NCI-H2029 treated with DMSO at 0.1 percent for 48 hours (cell line): Measurements from ENCODE around the gene CAP2.

Experiments
- DNase-seq: peaks from one replicate; lab custom pipeline; 2025; lab: John Stamatoyannopoulos, UW

The CAP2 gene

DNA sequence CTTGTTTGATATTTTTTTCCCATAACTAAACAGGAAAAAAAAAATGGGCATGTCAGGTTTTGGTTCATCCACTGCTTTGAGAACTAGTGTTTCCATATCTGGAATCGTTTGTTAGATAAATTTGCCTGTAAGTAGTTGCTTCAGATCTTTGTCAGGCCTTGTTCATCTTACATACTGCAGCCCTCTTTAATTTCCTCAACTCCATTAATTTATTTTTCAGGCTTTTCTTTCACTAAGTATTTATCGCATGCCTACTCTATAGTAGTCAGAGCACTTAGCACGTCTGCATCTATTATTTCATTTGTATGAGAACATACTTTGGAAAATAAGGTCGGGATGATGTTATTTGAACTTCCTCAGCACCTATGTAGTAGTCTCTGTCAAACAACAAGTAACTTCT is 80.9 kb downstream of the CAP2 start:
- no peak for DNase-seq

DNA sequence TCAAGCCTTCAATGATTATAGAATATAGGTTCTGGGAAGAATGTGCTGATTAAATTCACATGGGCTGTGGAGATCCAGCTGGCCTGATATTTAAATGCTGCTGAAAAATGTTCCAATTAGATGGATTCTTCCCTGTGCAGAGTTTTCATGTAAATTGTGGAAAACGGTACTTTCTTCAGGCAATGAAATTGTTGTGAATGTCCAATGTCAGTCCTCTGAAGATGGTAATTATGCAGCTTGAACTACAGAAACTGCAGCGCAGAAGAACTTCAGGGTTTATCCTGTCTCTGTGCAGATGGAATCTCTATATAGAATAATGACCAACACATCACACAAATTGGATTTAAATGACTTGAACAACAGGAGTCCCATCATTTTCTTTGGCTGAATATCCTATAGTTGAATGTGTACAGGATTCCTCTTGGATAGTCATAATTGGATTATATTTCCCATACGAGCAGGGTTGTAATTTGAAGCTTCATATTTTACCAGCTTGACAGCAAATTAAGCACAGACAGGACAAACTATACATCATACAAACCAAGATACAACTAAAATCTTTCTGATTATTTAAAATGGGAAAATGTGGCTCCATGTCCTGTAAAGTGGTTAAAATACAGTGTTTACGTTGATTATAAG is 82.3 kb downstream of the CAP2 start:
- DNase-seq = no peak

DNA sequence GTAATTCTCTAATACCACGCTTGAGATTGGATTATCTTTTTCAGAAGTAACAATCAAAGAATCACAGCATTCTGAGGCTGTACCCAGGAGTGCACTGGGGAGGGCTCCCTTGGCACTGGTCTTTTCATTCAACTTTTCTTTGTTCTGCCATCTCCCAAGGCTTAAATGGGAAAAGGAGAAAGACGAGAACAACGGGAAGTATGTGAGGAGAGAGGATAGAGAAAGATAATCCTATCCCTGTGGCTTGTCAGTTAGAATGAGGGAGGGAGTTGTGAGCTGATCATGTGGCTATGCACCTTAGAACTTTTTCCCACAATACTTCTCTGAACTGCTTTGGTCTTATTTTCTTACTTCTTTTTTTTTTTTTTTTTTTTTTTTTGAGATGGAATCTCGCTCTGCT is 83.1 kb downstream of the CAP2 start:
- no peak for DNase-seq

DNA sequence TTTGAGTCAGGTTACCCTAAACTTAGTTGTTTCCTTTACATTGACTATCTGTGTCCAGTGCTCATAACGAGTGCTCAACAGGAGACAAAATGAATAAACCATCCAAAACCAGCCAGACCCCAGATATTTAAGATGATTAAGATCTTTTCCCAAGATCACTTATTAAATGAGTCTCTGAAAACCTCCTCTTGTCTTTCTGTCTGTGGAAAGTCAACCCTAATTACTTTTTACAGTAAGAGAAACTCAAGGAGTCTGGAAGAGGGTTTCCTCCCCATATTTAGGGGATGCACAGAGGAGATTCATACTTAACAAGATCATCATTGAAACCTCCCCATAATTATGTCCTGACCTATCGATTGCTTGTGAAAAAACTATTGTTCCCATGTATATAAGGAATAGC is 84.0 kb downstream of the CAP2 start:
- DNase-seq = no peak

DNA sequence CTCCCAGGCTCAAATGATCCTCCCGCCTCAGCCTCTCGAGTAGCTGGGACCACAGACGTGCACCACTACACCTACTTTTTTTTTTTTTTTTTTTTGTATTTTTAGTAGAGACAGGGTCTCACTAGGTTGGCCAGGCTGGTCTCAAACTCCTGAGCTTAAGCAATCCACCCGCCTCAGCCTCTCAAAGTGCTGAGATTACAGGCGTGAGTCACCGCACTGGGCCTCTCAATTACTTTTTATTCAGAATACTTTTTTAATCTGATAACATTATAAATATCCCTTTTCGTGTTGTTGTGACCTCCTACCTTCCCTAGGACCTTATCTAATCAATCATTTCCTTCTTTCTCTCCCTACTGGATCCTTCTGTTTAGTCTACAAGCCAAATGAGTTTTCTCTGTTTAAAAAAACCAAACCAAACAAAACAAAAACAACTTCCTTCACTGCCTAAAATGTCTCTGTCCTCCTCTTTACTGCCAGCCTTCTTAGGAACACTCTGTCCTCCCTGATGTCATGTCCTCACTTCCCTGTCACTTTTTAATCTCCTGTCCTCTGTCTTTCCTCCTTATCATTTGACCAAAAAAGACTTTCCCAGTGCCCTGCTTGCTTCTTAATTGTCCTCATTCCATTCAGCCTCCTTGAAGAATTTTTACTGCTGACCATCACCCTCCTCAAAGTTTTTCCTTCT is 85.0 kb downstream of the CAP2 start:
- no peak for DNase-seq

DNA sequence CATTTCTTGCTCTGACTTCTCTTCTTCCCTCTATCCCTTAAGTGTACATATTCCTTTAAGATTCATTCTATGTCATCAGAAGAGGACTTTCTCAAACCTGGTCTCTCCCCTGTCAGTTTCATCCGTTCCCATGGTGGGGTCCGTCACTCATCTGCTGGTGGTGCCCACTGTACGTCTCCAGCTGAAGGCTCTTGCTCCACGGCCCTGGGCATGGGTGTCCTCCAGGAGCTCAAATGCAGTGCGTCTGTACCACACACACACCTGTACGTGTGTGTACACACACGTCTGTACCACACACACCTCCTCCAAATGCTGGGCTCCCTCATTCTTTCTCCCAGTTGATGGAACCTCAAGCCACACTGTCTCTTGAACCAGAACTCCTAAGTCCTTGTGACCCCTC is 85.6 kb downstream of the CAP2 start:
- DNase-seq = no peak

DNA sequence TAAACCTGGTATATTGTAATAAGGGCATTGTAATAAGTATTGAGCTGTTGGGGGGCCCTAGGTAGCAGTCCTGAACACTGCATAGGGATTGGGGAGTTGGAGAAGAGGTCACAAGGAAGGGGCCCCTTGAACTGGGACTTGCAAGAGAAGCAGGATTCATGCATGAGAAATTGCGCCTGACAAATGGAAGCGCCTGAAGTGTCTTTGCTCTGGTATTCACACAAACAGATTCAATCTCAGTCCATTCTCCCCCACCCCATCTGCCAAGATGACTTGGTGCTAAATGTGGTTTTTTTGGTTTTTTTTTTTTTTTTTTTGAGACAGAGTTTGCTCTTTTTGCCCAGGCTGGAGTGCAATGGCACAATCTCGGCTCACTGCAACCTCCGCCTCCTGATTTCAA is 87.1 kb downstream of the CAP2 start:
- no peak for DNase-seq

DNA sequence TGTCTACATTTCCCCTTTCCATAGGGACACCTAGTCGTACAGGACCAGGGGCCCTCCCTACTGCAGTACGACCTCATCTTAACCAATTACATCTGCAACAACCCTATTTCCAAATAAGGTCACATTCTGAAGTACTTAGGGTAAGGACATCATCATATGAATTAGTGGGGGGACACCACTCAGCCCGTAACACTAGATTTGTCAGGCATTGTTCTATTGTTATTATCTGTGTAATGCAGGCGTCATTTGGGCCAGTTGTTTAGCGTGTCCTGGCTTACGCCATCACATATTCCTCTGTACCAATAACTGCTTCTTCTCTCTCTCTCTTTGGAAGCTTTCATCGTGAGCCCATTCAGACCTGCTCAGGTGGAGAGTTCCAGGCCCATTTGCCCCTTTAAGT is 89.3 kb downstream of the CAP2 start:
- no peak for DNase-seq

DNA sequence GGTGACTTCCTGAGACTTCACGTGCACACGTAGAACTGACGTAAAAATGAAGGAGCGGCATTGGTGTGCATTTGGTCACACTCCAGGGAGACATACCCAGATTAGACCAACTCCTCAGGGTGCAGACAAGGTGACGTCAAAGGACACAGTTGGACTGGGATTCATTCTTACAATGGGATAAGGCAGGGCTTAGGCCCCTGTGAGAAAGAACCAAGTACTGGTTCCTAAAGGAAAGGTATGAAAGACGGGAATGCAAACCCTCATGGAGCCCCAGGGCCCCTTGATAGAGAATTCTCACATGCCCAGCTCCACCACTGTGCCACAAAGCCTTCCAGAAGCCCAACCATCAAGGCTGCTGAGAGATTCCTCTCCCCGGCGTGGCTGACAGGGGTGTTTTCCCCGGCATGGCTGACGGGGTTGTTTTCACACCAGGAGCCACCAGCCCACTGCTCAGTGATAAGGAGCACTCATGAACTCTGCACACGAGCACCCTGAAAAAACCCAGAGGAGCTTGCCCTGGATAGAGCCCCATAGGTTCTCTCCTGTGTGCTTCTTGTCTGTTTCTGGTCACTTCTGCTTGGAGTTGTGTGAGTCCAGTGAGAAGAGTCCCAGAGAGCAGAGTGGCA is 90.1 kb downstream of the CAP2 start:
- DNase-seq = no peak

DNA sequence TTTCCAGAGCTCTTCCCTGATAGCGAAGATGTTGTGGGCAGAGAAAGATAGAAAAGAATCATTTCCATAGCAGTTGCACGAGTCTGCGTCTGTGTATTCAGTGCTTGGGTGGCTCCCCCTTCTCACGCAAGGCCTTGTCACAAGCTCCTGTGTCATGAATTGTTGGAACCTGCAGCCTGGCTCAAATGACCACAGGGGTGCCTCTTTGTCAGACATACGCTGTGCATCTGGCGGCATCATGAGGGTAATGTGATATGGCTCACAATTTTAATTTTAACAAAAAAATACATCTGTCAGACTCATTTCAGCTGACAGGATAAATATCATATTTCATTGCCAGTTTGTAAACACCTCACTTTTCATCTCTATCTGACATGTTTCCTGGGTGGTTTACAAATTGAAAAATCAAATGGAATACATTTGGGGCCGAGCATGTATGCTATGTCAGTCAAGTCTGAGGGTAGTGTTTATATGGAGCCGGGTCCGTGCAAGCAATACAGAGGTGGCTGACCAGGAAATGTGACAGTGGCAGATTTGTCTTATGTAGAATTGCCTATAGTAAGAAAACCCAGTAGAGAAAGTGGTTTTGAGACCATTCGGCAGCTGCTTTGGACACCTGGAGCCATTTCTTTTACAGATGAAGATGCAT is 90.9 kb downstream of the CAP2 start:
- no peak for DNase-seq

DNA sequence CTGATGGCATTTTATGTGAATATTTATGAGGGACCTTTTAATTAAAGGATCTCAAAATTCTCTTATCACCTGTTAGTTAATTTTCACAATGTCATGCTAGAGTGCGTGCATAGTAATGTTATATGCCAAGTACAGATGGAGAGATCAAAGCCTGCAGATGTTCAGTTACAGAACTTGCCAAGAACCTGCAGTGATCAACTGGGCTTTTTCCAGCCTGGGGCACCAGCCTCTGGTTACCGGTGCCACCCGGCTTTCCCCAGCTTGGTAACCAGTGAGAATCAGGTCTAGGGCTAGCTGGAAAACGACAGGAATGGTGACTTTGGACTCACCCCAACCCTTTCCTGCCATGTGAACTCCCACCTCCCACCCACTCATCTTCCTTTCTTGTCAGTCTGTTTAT is 91.8 kb downstream of the CAP2 start:
- no peak for DNase-seq

DNA sequence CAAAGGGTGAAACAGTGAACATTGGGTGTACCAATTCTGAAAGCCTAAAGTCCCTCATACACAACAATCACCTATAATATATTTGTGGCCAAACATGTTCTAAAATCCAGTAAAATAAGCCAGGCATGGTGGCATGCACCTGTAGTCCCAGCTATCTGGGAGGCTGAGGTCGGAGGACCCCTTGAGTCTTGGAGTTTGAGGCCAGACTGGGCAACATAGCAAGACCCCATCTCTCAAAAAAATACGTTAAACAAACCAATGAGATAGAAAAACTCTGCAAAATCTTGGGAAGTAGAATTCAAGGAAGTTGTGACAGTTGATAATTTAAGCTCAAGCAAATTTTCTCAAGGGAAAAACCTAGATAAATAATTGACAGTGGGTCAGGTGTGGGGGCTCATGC is 92.6 kb downstream of the CAP2 start:
- DNase-seq = no peak

DNA sequence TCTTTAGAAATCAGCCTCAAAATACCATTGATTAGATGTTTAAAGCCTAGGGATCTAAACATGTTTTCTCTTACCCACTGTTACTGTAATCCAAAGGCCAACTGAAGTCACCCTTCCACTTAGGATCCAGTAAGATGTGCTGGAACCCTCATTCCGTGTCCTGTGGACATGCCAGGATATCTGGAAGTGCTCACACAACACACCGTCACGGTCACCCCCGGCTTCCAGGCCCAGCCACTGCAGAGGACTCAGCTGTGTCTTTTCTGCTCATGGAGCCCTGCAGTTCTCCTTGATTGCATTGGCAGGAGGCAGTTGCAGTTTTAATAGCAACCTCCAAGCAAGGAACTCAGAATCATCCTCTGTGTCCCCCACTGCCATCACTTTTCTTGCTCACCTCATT is 93.3 kb downstream of the CAP2 start:
- no peak for DNase-seq

DNA sequence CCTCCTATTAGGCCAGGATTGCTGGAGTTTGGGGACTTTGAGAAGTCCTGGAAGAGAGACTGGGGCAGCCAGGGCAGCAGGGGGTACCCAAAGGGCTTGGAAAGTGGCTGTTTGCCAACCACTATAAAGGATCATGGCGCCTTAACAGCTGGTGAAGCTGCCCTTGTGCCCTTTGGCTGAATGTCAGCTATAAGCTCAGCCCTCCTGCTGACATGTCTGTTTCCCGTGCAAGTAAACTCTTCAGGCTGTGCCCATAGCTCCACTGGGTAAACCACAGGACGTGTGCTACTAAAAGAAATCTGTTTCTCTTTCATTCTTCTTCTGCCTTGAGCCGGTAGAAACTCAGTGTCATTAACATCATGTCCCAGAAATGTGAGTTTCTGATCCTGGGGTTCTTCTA is 97.3 kb downstream of the CAP2 start:
- no peak for DNase-seq

DNA sequence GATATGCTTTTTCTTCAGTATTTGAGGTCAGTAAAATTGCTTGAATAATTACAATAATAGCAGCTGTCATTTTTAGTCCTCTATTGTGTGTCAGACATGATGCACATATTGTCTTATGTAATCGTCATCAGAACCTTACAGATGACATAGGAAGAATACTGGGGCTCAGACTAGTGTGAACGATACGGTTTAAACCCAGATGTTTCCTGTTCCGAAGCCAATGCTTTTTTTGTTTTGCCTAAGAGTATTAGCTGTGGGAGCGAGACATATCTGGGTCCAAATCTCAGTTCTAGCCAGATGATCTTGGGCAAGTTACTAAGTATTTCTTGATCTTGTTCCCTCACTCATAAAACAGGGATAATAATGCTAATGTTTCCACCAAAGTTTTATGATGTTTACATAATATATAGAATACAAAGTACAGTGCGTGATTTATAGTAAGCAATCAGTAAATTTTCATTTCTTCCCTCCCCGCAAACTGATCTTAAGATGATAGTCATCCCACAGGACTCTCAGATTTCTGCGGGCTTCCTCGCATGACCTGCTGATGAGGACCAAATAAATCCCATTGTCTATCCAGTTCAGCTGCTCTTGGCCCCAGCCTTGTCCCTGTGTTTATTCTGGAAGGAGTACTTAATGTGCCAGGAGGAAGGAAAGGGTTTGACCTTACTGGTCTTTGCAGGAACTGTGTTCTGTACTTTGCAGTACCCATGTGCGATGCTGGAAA is 98.2 kb downstream of the CAP2 start:
- no peak for DNase-seq

DNA sequence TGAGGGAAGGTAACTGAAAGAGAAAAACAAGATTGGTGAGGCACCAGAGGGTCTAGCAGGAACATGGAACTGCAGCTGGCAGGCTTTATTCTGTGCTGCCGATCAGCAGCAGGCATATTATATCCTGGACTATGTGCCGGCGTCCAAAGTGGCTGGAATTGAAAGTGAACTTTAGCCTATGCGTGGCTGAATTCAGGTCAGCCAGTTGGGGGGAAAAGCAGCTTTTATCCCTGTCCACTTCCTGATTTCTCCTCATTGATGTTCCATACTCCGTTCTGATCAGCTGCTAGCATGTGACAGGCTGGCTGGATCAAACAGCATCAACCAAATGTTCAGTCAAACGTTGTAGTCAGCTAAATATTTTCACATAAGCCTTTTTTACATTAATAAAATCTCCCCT is 99.0 kb downstream of the CAP2 start:
- DNase-seq = no peak

DNA sequence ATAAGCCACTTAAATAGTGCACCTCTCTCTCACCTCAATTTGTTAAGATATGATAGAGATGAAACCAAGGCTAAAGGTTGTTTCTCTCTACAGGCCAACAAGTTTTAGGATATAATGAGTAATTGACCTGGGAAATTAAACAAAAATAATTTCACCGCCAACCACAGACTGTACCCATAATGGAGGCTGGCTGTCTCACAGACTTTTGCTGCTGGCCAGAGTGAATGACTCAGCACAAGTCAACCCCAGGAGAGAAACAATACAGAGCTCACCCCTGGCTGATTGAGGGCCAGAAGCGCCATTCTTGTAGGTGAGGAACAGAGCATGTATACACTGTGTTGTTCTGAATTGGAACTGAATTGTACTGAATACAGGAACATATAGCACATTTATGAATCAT is 99.9 kb downstream of the CAP2 start:
- DNase-seq = no peak

DNA sequence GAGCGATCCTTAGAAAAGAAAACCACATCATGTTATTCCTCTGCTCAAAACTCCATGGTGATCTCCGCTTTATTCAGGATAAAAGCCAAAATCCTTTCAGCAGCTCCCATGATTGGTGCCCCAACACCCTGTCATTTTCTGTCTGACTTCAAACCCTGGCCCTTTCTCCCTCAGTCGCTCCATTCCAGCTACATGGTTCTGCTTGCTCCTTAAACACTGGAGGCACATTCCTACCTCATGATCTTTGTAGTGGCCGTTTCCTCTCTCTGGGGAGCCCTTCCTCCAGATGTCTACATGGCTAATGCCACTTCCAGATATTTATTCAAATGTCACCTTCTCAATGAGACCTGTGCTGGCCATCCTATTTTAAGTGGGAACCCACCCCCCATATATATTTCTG is 100.8 kb downstream of the CAP2 start:
- no peak for DNase-seq

DNA sequence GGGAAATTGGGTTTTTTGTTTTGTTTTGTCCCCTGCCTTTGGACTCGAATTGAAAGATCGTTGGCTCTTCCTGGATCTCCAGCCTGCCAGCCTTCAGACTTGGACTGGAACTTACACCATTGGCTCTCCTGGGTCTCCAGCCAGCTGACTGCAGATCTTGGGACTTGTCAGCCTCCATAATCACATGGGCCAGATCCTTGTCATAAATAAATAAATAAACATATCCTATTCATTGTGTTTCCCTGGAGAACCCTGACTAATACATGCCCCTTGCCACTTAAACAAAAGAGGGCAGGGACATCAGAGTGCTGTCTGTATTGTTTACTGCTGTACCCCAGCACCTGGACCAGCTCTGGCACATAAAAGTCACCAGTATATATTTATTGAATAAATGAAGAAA is 101.5 kb downstream of the CAP2 start:
- DNase-seq = no peak

DNA sequence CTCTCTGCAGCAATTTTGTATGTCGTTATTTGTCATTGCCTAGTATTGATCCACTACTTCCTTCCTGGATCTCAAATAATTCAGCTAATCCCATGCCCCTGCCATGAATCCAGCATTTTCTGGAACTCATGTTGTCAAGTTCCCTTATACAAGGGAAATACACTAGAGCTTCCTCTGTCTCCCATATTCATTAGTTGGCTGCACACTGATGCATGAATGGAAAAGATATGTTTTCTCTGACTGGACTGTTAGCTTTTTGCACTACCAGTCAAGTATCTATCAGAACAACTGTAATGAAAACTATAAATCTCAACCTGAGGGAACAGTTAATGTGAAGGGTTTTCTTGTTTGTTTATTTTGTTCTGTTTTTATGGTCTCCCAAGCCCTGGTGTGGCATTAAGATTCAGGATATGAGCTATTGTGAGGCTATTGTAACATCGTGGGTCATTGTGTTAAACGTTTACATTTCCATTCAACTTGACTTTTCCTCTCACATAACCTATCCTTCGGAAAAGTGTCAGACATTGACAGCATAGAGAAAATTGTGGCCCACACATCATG is 104.2 kb downstream of the CAP2 start:
- DNase-seq = no peak

DNA sequence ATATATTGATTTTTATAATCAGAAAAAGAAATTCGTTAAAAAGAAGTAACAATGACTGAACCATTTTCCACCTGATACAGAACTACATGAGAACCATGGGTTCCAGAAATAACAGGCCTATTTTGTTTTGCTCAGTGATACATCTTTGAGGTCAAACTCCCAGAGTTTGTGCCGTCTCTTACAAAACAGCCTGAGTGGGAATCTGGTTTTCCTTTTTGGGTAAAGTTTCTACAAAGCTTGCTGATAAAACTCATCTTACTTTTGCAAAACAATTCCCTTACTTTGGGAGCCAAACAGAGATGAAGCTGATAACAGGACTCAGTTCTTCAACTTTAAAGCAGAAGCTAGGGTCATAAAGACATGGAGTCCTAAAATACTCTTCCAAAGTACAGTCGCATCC is 108.0 kb downstream of the CAP2 start:
- no peak for DNase-seq

DNA sequence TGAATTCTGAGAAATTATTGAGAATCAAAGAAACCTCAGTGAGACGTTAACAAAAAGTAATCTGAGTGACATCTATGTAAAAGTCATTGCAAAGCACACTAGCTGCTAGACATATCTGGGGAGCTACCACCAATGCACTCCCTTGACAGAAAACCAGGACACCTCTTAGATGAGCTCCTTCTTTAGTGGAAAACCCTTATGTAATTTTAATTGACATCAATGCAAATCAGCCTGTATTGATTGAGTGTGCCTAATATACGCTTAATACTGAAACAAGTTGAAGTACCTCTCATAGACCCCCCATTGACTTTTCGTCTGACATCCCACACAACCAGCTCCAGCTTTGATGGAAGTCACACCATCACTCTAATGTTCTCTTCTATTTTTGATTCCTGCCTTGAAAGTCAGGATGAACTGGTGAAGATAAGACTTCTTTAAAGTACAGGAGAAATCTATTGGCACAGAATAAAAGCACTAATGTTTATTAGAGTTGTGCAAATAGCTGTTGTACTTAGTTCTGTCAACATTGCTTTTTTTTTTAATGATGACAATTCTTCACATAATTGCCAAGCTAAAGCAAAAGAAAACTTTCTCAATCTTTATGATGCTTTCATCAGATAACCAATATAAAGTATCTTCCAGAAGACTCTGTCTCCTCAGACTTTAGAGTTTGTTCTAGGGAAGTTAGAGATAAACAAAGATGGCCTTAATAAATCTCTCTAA is 108.7 kb downstream of the CAP2 start:
- DNase-seq = no peak
